Mucosa of stomach (tissue), 1 donor: ENCODE data around the gene KIF16B.

Experiments used
- H3K27me3 ChIP-seq: one replicate; pipeline ENCODE4 v1.7.0; 2013; ENCODE audit warnings: mild to moderate bottlenecking, low read length; ENCODE audit not compliant: control insufficient read depth, insufficient read depth
- H3K36me3 ChIP-seq: one replicate; pipeline ENCODE4 v1.7.0; 2013; ENCODE audit warnings: low read length; ENCODE audit not compliant: control insufficient read depth, insufficient read depth
- H3K4me1 ChIP-seq: one replicate; pipeline ENCODE4 v1.7.0; 2013; ENCODE audit warnings: mild to moderate bottlenecking, low read length; ENCODE audit not compliant: control insufficient read depth, insufficient read depth
- H3K4me3 ChIP-seq: one replicate; pipeline ENCODE4 v1.7.0; 2013; ENCODE audit warnings: low read length
- H3K9ac ChIP-seq: one replicate; pipeline ENCODE4 v1.7.0; 2013; ENCODE audit warnings: mild to moderate bottlenecking, low read length, moderate library complexity
- H3K9me3 ChIP-seq: one replicate; pipeline ENCODE4 v1.7.0; 2013; ENCODE audit warnings: mild to moderate bottlenecking, low read length, moderate library complexity; ENCODE audit not compliant: control insufficient read depth
- donor health status: Pancreatic carcinoma.

Gene KIF16B

GRCh38 chr20:16544949-16545348 lies 28.3 kb downstream of the KIF16B start:
- H3K9me3 ChIP-seq, result no peaks in the 10 kb centered on the region
- no peaks in the 10 kb centered on the region for H3K27me3 ChIP-seq
- no peaks in the 10 kb centered on the region for H3K4me1 ChIP-seq

GRCh38 chr20:16542477-16542876 lies 30.8 kb downstream of the KIF16B start:
- no peaks in the 10 kb centered on the region for H3K9me3 ChIP-seq
- H3K36me3 ChIP-seq, result no peaks in the 10 kb centered on the region
- H3K27me3 ChIP-seq, result no peaks in the 10 kb centered on the region

More at GRCh38 chr20:16544949-16545348, 28.3 kb downstream of the KIF16B start:
- Histone ChIP-seq H3K9ac (no peak overlapping the region), H3K4me3 (no peak overlapping the region), H3K36me3 (no peaks in the 10 kb centered on the region)

GRCh38 chr20:16541878-16542277 lies 31.4 kb downstream of the KIF16B start:
- Histone ChIP-seq H3K9ac (no peak overlapping the region), H3K27me3 (no peaks in the 10 kb centered on the region), H3K4me1 (peaks cover 13% of the 10 kb centered on the region)

More at GRCh38 chr20:16542477-16542876, 30.8 kb downstream of the KIF16B start:
- no peak overlapping the region for H3K9ac ChIP-seq
- H3K4me1 ChIP-seq, result peaks cover 13% of the 10 kb centered on the region
- no peak overlapping the region for H3K4me3 ChIP-seq

GRCh38 chr20:16541226-16541625 lies 32.0 kb downstream of the KIF16B start:
- peaks cover 13% of the 10 kb centered on the region for H3K4me1 ChIP-seq
- no peaks in the 10 kb centered on the region for H3K27me3 ChIP-seq
- no peak overlapping the region for H3K4me3 ChIP-seq
- H3K9ac ChIP-seq, result no peak overlapping the region
- H3K36me3 ChIP-seq, result no peaks in the 10 kb centered on the region
- H3K9me3 ChIP-seq, result no peaks in the 10 kb centered on the region

More at GRCh38 chr20:16541878-16542277, 31.4 kb downstream of the KIF16B start:
- Histone ChIP-seq H3K36me3 (no peaks in the 10 kb centered on the region), H3K4me3 (no peak overlapping the region), H3K9me3 (no peaks in the 10 kb centered on the region)

- no peaks in the 10 kb centered on the region for H3K36me3 ChIP-seq
- no peaks in the 10 kb centered on the region for H3K27me3 ChIP-seq
- H3K9ac ChIP-seq, result no peak overlapping the region
- no peaks in the 10 kb centered on the region for H3K9me3 ChIP-seq
- no peak overlapping the region for H3K4me3 ChIP-seq
- peaks cover 13% of the 10 kb centered on the region for H3K4me1 ChIP-seq
Measured at GRCh38 chr20:16539280-16540021, 33.8 kb downstream of the KIF16B start.

GRCh38 chr20:16538779-16539178 lies 34.5 kb downstream of the KIF16B start:
- H3K36me3 ChIP-seq, result no peaks in the 10 kb centered on the region
- no peak overlapping the region for H3K4me3 ChIP-seq
- H3K27me3 ChIP-seq, result no peaks in the 10 kb centered on the region
- no peak overlapping the region for H3K9ac ChIP-seq
- no peaks in the 10 kb centered on the region for H3K9me3 ChIP-seq
- peaks cover 13% of the 10 kb centered on the region for H3K4me1 ChIP-seq

- Histone ChIP-seq H3K27me3 (no peaks in the 10 kb centered on the region), H3K4me1 (peaks cover 13% of the 10 kb centered on the region), H3K36me3 (no peaks in the 10 kb centered on the region), H3K9me3 (no peaks in the 10 kb centered on the region), H3K9ac (no peak overlapping the region), H3K4me3 (no peak overlapping the region)
Measured at GRCh38 chr20:16537918-16538317, 35.3 kb downstream of the KIF16B start.

- H3K27me3 ChIP-seq, result no peaks in the 10 kb centered on the region
- H3K9ac ChIP-seq, result no peak overlapping the region
- peaks cover 13% of the 10 kb centered on the region for H3K4me1 ChIP-seq
- H3K4me3 ChIP-seq, result no peak overlapping the region
- no peaks in the 10 kb centered on the region for H3K36me3 ChIP-seq
- H3K9me3 ChIP-seq, result no peaks in the 10 kb centered on the region
Measured at GRCh38 chr20:16537025-16537665, 36.1 kb downstream of the KIF16B start.

GRCh38 chr20:16535277-16535676 lies 38.0 kb downstream of the KIF16B start:
- Histone ChIP-seq H3K27me3 (no peaks in the 10 kb centered on the region), H3K36me3 (no peaks in the 10 kb centered on the region), H3K4me3 (no peak overlapping the region), H3K9me3 (no peaks in the 10 kb centered on the region), H3K9ac (no peak overlapping the region), H3K4me1 (peaks cover 20% of the 10 kb centered on the region)

- Histone ChIP-seq H3K9ac (no peak overlapping the region), H3K9me3 (no peaks in the 10 kb centered on the region), H3K4me3 (no peak overlapping the region), H3K36me3 (no peaks in the 10 kb centered on the region), H3K27me3 (no peaks in the 10 kb centered on the region), H3K4me1 (peaks cover 29% of the 10 kb centered on the region)
Measured at GRCh38 chr20:16533502-16533901, 39.7 kb downstream of the KIF16B start.

- no peak overlapping the region for H3K9ac ChIP-seq
- H3K4me1 ChIP-seq, result peaks cover 37% of the 10 kb centered on the region
- no peaks in the 10 kb centered on the region for H3K27me3 ChIP-seq
- no peaks in the 10 kb centered on the region for H3K36me3 ChIP-seq
- H3K9me3 ChIP-seq, result no peaks in the 10 kb centered on the region
- H3K4me3 ChIP-seq, result no peak overlapping the region
Measured at GRCh38 chr20:16531485-16531884, 41.8 kb downstream of the KIF16B start.

GRCh38 chr20:16530201-16530681 lies 43.0 kb downstream of the KIF16B start:
- H3K9ac ChIP-seq, result peak overlapping the region; percentile 22
- H3K9me3 ChIP-seq, result no peaks in the 10 kb centered on the region
- no peaks in the 10 kb centered on the region for H3K36me3 ChIP-seq
- no peak overlapping the region for H3K4me3 ChIP-seq
- no peaks in the 10 kb centered on the region for H3K27me3 ChIP-seq
- H3K4me1 ChIP-seq, result peaks cover 37% of the 10 kb centered on the region
